ENCODE measurements around the gene RPS5. TPM values are rescaled to one million over a fixed set of nuclear protein-coding genes. Genes with fewer than 3 reads are reported as not detected.

The RPS5 gene
- total RNA-seq, 1 experiment from 2014 or later, result 1,400 TPM

DNA sequence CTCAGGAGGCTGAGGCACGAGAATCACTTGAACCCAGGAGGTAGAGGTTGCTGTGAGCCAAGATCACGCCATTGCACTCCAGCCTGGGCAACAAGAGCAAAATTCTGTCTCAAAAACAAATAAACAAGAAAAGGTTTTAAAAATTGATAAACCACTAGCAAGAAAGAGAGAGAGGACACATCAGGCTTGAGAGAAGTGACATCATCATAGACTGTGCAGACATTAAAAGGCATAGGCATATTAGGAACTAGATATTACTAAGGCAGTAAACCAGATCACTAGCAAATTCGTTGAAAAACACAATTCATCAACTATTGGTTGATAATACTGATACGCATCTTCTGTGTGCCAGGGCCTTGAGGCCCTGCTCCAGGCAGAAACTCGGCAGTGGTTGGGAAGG lies 41.5 kb upstream of the RPS5 start:
- Histone ChIP-seq H3K79me1 (ENCODE audit: insufficient read depth, low read depth, low read length, poor library complexity, severe bottlenecking) (no peaks in the 10 kb centered on the region), H3K14ac (ENCODE audit: insufficient read depth, low read length) (no peak overlapping the region), H2BK12ac (ENCODE audit: insufficient read length, low read depth, low read length) (no peak overlapping the region), H3K9me3 (ENCODE audit: control insufficient read depth, low read depth, low read length) (no peaks in the 10 kb centered on the region), H2BK120ac (ENCODE audit: low read depth, low read length, poor library complexity, severe bottlenecking) (no peak overlapping the region), H2BK5ac (ENCODE audit: insufficient read length, low read length) (no peak overlapping the region), H3K23ac (ENCODE audit: insufficient read length, low read depth, low read length) (no peak overlapping the region), H4K8ac (replicated peaks; ENCODE audit: insufficient read length, low read depth, low read length) (no peak overlapping the region), H3K4me2 (ENCODE audit: insufficient read depth, insufficient read length, low read length) (no peak overlapping the region), H2BK15ac (ENCODE audit: low read depth, low read length) (no peak overlapping the region), H4K20me1 (ENCODE audit: control insufficient read depth, insufficient read depth, insufficient read length) (no peaks in the 10 kb centered on the region), H3T11ph (ENCODE audit: low read length) (no peak overlapping the region), H2BK20ac (ENCODE audit: low read depth, low read length, poor library complexity, severe bottlenecking) (no peak overlapping the region), H4K91ac (ENCODE audit: insufficient read length, low read depth, low read length) (no peak overlapping the region), H2AK5ac (ENCODE audit: insufficient read length, low read length) (no peak overlapping the region), H3K4me1 (ENCODE audit: insufficient read depth, low read length) (no peaks in the 10 kb centered on the region), H3K4ac (ENCODE audit: low read depth, low read length) (no peak overlapping the region), H3K9ac (ENCODE audit: extremely low read depth, insufficient read length, low read length) (no peak overlapping the region), H3K27ac (ENCODE audit: insufficient read length, low read depth, low read length) (no peak overlapping the region), H3K56ac (ENCODE audit: insufficient read length, low read depth, low read length) (no peak overlapping the region), H2AFZ (ENCODE audit: low read length) (no peak overlapping the region), H3K27me3 (ENCODE audit: insufficient read depth, low read length) (no peaks in the 10 kb centered on the region), H3K18ac (ENCODE audit: insufficient read length, low read depth, low read length) (no peak overlapping the region), H3K23me2 (ENCODE audit: insufficient read length, low read depth, low read length, poor library complexity, severe bottlenecking) (peaks cover 4% of the 10 kb centered on the region), H4K5ac (ENCODE audit: insufficient read length, low read depth, low read length) (no peak overlapping the region), H3K79me2 (ENCODE audit: insufficient read depth, low read length) (no peaks in the 10 kb centered on the region)
- no CpG with 5 or more reads among the region's 5 CpGs for WGBS (ENCODE audit: extremely low coverage, insufficient read length, low lambda C conversion rate)
- H3K4me3 Mint-ChIP-seq, result peak overlapping the region in 1 of 2 experiments; percentile 97; a peak in 2 of 5 replicates
- no peaks in the 10 kb centered on the region for H3K9me3 Mint-ChIP-seq
- H3K27ac Mint-ChIP-seq, result no peak overlapping the region
- H3K36me3 Mint-ChIP-seq (ENCODE audit: insufficient read depth in 1 of 3, low read depth in 3 of 3), result peaks cover 0 to 4% (median 3%) of the 10 kb centered on the region in 3 experiments; a peak in 5 of 7 replicates
- DNase-seq, result no peak
- H3K27me3 Mint-ChIP-seq (ENCODE audit: low read depth), result peaks cover 8% of the 10 kb centered on the region
- TF ChIP-seq, protein P1, sequence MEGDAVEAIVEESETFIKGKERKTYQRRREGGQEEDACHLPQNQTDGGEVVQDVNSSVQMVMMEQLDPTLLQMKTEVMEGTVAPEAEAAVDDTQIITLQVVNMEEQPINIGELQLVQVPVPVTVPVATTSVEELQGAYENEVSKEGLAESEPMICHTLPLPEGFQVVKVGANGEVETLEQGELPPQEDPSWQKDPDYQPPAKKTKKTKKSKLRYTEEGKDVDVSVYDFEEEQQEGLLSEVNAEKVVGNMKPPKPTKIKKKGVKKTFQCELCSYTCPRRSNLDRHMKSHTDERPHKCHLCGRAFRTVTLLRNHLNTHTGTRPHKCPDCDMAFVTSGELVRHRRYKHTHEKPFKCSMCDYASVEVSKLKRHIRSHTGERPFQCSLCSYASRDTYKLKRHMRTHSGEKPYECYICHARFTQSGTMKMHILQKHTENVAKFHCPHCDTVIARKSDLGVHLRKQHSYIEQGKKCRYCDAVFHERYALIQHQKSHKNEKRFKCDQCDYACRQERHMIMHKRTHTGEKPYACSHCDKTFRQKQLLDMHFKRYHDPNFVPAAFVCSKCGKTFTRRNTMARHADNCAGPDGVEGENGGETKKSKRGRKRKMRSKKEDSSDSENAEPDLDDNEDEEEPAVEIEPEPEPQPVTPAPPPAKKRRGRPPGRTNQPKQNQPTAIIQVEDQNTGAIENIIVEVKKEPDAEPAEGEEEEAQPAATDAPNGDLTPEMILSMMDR (conservative IDR thresholded peaks at IDR 0.05), result no peak
- peaks cover 0 to 6% of the 10 kb centered on the region in 2 experiments; a peak in 2 of 4 replicates for H3K4me1 Mint-ChIP-seq

All from H9 (cell line).